ENCODE data around the gene PHEX.

Gene PHEX

DNA sequence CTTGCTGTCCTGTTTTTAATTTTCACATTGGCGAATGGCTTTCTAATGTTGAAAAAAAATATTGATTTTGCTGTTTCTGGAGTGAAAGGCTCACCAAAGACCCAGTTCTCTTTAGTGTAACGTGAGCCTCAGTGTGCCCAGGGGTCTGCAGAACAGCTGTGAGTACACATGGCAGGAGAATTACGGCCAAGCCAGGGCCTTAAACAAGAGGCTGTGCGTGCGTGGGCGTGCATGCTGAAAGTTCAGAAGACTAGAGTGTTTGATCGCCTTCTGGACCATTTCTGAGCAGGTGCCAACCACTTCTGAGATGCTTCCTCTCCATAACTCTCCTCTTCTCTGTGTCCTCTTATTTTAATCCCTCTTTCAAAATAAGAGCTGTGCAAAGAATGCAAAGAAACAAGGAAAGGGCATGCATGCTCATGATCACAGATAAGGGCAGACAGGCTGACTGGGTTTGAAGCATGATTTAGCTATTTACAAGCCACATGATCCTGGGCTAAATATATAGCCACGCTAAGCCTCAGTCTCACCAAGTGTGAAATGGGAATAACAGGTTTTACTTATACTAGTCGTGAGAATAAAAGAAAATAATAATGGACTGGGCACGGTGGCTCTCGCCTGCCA lies 9.9 kb downstream of the PHEX start:
- no peak for DNase-seq (ENCODE audit: low spot score)

DNA sequence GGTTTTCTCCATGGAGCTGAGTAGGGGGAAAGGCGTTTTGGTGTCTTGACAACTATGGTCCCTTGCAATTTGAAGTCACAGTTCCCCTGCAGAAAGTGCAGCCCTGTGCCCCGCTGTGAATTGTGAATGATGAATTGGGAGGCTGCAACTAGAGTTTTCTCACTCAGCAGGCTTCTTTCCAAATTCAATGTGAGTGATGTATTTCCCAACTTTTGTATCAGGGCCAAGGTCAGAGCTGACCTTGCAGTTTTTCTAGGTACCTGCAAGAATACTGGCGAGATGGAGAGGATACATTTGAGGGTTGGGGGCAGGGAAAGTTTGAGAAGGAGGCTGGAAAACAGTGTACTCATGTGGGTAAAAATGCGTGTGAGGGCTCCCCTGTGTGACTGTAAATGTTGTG lies 11.7 kb downstream of the PHEX start:
- DNase-seq (ENCODE audit: low spot score) = no peak

DNA sequence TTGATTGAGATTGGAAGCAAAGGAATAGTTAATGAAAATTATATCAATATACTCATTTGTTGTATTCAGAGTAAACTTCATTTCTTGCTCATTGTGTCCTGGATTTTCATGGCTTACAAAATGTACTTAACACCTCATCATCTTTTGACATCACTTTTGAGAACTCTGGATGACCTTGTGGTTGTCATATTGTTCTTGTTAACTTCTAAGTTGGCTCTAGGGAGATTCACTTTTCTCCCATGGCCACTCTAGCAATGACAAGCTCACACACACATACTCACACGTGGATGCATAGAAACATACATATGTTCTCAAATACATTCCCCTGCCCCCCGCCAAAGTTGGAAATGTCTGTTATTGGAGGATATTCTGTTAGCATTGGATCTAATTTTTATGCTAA lies 15.3 kb downstream of the PHEX start:
- DNase-seq (ENCODE audit: low spot score) = no peak

DNA sequence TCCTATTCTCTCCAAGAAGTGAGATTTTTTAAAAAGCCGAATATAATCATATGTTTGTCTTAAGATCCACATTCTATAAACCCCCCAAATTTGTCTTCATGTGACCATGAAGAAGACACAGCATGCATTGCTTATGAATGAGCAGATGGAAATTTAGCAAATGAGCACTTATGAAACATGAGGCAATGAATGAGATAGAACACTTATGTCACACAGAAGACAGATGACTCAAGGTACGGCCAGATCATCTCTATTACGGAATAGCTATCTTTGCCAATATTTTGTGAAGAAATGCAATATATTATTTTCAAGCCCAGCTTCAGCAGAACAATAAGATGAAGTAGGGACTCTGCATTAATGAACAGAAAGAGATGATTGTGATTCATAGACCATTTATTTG lies 21.4 kb downstream of the PHEX start:
- no peak for DNase-seq (ENCODE audit: low spot score)

DNA sequence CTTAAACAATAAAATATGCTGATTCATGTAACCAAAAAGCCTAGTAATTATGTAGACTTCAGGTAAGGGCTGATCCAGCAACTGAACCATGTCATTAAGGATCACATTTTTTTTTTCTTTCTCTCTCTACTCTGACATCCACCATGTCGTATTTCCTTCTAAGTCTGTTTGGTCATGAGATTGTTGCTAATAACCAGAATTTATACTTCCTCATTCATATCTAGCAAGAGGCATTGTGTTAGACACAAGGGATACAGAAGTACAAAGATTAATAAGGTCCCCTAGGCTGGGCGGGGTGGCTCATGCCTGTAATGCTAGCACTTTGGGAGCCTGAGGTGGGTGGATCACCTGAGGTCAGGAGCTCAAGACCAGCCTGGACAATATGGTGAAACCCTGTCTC lies 24.1 kb downstream of the PHEX start:
- no peak for DNase-seq (ENCODE audit: low spot score)

DNA sequence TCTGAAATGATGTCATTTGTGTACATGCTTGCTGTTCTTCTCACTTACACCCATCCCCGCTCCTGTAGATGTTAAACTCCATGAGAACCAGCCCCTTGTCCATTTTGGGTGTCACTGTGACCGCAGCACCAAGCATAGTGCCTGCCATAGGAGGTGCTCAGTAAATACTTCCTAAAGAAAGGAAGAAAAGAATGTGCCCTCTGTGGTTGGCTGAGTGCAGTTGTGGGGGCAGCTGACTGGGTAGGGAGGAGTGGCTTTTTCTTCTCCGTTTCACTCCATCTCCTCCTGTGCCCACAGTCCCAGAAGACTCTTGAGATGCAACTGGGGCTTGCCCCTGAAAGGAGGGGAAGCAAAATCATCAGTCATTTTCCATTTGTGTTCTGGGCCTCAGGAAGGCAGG lies 25.5 kb downstream of the PHEX start:
- peak; percentile 23 for DNase-seq (ENCODE audit: low spot score)

DNA sequence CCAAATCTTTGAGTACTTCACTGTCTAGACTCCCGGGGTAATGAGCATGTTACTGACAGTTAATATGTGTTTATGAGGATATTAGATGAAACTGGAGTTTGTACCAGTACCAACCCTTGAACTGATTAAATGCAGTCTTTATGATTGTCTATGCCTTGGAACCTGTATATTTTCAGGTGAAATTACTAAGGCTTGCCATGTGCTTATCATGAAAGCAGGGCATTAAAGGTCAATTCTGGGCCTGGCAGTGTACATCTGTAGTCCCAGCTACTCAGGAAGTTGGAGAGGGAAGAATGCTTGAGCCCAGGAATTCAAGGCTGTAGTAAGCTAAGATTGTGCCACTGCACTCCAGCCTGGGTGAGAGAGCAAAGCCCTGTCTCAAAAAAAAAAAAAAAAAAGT lies 27.6 kb downstream of the PHEX start:
- DNase-seq (ENCODE audit: low spot score) = no peak

DNA sequence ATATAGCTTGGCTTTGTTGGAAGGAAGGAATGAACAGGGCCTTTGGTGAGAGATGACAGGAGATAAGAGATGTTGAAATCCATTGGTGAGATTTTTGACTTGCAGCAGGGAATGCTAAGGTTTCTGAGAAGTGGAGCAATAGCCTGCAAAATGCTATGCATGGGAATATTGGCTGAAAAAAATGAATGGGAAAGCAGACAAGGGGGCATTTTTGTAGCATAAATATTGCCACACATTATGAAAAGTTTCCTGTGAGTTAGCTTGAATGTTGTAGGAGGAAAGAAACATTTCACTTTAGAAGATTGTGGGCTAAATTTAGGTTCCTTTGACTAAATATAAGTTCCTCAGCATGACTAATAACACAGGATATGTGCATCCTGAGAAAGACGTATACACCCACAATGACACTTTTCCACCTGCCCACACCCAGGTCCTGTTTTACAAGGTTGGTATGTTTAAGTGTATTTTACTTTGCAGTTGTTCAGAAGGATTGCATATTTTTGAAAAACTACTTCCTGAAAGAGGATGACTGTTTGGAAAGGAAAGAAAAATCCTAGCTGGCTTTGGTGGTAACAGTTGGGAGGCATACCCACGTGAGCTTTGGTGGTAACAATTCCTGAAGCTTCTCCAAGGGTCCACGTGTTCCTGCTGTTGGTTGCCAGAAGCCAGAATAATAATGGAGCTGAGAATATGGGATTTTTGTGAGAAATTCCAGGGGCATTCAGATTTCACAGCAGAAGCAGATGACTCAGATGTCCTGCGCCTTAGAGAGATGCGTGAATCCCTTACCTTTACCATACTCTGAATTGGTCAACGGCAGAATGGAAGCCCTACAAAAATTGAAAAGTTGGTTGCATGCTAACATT lies 28.5 kb downstream of the PHEX start:
- no peak for DNase-seq (ENCODE audit: low spot score)

DNA sequence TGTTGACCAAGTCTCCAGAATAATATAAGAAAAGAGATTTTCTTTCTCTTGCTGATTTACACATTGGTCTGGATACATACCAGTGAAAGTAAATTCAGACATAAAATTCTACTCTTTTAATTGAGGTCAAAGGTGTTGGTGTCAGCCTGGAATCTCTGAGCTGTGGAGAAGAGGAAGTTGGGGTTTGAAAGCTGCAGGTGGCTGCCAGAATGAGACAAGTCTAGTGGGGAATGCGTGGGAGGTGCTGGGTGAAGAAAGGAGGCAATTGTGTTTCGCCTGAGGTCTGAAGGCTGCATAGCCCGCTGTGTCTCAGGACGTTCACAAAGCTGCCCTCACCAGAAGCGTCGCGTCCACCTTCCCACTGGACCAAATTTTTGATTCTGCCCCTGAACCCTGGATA lies 31.2 kb downstream of the PHEX start:
- peak; percentile 58 for DNase-seq (ENCODE audit: low spot score)

DNA sequence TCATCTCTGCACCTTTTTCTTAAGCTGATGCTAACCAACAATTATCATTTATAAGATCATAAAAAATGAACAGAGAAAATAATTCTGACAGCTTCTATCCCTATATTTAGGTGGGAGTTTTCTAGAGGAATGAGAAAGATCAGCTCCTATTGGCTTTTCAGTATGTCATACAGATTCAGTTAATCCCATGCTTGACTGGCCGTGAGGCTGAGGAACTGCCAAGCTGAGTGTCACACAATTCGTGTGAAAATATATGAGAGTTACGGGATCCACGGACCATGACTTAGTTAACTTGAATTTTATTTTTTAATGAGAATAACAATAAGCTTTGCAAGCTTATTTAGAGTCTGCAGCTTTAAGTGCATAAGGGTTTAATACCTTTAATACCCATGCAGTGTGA lies 37.5 kb downstream of the PHEX start:
- no peak for DNase-seq (ENCODE audit: low spot score)

DNA sequence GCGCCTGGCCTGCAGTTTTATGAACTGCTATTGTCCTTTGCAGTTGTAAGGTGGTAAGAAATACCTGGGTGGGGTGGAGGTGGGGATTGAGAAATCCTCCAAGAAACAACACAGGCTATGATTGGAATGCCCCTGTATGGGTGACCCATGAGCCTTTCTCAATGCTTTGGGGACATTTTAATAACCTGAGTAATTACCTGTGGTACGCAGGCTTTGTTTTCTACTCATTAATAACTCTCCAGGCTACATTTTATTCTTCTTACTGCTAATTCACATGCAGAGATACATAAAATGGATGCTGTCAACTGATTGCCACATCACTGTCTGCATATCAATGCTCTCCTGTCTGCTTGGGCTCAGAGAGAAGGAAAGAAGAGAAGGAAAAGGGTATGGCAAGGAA lies 41.8 kb downstream of the PHEX start:
- no peak for DNase-seq (ENCODE audit: low spot score)

DNA sequence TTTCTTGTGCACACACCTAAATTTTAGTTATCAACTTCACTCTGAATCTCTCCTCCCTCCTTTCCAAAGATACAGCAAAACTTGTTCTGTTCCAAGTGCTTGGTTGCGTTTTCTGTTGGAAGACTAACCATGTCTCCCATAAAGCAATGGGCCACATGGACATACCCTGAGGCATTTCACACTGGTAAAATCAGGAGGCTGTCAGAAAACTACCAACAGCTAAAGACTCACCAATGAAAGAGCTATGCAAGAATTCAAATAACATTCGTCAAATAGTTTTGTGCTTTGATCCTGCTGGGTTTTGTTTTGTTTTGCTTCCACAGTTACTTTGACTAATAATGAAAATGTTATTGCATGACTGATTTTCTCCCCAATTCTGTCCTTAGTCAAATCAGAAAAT lies 46.0 kb downstream of the PHEX start:
- no peak for DNase-seq (ENCODE audit: low spot score)

DNA sequence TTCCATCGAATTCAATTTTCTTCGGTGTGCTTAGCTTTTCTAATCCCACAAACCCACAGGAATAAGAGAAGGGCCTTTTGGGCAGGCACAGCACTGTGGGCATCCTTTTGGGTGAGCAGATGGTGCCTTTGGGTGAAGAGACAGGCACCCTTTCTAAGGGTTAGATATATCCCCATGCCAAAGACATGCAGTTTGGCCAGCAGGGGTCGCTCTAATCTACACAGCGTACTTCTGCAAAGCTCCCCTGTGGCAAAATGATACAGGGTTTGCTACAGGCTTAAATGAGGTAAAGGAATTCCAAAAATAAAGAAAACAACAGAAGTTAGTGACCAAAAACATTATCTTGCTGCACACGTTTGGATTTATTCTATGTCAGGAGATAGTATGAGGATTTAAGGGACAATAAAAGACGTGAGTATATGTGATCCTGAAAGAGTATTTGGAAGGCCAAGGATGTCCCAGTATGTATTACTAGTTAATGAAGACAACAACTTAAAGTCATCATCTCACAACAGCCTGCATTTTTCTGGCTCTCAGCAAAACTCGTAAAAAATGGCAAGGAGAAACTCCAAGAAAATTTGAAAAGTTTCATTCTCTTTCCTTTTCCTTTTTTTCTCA lies 49.5 kb downstream of the PHEX start:
- peak; percentile 27 for DNase-seq (ENCODE audit: low spot score)

DNA sequence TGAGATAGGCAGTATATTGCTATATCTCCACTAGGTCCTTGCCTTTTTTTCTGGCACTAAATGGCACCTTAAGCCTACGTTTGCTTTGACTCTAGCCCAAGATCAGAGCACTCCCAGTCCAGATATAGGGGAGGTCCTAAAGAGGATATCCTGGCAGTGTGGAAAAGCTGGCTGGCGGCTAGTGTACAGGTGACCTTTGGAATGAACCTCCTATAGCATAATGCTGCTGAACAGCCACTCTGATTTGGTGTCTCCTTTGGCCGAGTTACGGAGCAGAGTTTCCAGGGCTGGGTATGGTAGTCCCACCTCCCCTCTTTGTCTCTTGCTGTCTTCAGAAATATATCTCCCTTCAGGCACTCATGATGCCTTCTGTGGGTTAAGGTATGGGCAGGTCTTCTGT lies 53.9 kb downstream of the PHEX start:
- no peak for DNase-seq (ENCODE audit: low spot score)

DNA sequence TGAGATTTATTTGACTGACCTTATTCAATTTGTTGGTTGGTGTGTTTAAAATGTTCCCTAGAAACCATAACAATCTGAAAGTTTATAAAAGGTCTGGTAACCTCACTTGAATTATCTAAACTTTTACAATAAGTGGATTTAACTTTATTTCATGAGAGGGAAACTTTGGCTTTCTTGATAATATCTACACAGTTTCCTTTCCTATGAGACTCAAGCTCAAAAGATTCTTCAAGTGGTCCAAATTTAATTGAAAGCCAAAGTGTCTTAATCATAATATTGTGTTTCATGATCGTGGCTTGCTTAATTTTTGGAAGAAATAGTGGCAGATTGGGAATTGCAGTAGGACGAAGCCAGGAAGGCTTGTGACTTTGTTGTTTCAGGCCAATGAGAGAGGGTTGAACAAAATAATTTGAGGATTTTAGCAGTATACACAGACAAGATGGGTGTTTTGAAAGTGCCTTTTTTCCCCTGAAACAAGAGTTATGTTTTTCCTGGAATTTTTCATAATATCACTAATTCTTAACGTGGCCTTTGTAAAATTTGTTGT lies 55.0 kb downstream of the PHEX start:
- DNase-seq (ENCODE audit: low spot score) = no peak

DNA sequence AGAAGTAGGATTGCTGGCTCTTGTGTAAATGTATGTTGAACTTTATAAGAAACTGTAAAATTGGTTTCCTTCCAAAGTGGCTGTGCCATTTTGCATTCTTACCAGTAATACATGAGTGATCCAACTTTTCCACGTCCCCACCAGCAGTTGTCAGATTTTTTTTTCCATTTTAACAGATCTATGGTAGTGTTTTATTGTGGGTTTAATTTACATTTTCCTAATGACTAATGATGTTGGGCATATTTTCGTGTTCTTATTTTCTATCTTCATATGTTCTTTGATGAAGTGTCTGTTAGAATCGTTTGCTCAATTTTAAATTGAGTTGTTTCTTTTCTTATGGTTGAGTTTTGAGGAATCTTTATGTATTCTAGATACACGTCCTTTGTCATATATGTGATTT lies 56.2 kb downstream of the PHEX start:
- no peak for DNase-seq (ENCODE audit: low spot score)

DNA sequence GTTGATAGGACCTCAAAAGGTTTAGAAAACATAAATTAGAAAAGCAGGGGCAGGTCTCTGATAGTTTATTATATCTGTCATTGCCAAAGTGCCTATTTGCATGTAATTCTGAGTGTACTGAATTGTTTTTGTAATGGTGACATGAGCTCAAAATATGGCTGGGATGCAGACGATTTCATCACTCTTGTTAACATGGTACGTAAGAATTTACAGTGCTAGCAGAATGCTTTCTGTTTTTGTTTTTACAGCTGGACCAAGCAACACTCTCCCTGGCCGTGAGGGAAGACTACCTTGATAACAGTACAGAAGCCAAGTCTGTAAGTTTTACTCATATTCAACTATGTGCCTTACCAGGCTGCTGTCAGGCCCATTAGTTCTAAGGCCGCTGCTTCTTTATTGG lies 58.1 kb downstream of the PHEX start:
- no peak for DNase-seq (ENCODE audit: low spot score)

DNA sequence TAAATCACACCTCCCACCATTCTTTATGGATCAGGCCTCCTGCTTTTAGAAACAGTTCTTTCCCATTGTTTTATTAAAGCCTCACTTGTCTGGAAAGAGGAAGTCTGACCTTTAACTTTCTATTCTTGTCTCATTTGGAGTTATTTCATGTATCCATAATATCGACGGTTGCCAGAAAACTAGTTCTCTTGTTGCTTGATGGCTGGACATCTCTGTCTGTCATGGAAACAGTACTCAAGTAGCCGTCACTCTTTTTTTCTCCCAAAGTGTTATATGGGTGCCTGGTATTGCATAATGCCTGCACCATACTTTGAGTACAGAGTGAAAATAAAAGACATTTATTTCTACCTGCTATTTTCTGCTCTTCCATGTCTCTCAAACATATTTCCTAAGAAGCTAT lies 61.4 kb downstream of the PHEX start:
- no peak for DNase-seq (ENCODE audit: low spot score)

DNA sequence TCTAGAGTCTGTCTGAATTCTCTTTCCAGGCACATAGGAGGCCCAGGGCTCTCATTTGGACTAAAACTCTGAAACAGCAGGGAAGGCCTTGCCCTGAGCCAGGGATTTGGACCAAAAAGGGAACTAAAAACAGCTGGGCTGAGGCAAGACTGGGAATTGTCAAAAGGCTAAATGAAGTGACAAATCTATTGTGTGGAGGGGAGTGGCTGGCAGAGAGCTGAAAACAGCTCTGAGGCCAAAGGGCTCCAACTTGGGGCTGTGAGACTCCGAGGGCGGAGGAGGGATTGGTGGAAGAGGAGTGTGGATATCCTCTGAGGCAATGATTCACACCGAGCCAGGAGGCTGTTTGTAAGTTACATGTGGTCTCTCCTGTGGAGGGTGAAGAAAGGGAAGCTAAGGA lies 63.2 kb downstream of the PHEX start:
- no peak for DNase-seq (ENCODE audit: low spot score)

DNA sequence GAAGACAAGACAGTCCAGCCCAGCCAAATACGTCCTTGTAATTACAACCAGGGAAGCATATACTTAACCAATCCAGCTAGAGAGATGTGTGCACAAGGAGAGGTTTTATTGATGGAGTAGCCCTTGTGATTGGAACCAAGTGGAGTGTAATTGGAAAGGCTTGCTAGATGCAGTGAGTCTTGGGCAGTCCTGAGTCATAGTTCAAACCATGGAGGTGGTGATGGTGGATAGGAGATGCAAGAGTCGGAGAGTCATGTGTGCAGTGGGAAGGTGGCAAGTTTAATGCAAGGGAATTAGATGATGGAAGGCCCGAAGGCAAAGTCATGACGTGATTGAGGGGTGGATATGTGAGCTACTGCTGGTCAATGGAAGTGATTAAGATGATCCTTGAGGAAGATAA lies 63.7 kb downstream of the PHEX start:
- no peak for DNase-seq (ENCODE audit: low spot score)

DNA sequence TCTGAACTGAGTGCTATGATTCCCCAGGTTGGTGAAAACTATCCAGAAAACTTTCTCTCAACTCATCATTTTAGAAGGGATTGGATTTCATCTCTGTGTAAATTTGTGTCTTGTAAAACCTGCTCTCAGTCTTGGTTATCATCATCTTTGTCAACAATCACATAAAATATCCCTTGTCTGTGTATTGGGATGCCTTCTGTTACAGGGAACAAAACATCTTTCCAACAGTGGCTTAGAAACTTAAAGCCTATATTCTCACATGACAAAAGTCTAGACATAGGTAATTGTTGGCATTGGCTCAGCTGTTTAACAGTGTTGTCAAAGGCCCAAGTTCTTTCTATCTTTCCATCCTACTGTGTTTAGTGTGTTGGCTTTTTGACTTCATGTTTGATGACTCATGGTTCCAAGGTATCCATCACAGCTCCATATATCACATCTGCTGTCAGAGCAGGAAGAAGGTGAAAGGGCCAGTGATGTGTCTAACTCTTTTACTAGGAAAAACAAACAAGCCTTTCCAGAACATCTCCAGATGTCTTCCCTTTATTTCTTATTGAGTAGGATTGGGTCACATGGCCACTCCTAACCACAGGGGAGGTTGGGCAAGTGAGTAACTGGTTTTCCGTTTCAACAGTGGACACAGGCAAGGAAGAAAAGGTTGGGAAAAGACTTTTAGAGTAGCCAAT lies 65.0 kb downstream of the PHEX start:
- no peak for DNase-seq (ENCODE audit: low spot score)

DNA sequence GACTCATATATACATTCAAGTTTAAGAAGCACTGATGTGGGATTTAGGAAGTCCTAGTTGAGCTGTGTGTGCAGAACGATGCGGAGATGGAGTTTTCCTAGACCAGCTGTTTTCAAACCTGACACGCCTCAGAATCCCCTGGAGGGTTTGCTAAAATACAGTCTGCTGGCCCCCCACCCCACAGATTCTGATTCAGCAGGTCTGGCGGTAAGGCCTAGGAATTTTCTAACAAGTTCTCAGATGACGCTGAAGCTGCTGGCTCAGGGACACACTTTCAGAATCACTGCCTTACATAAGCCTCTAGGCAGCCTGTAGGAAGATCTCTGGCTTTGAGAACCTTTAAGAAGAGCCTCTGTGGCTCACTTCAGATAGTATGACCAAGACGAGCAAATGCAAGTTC lies 73.1 kb downstream of the PHEX start:
- DNase-seq (ENCODE audit: low spot score) = no peak

DNA sequence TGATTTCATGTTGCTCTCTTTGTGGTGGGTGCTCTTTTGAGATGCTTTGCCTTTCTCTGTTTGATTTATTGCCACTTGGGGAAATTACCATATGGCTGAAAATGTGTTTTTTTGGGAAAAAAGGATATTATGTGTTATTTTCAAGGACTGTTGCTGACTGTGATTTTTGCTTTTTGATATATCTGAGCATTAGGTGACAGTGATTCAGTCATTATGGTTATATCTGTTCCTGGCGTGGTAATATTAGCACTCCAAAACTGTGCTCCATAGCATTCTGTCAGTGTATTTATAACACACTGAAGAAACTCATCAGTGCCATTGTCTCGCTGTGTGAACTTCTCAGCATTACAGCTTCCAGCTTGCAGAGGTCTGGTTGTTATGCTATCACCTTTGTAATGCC lies 73.8 kb downstream of the PHEX start:
- no peak for DNase-seq (ENCODE audit: low spot score)

Data from germinal center (tissue), 1 donor.